SK-N-SH treated with all-trans-retinoic acid at 6 μM for 48 hours (cell line): ENCODE data around the gene TOMM5.

Experiments
- ATAC-seq: fragments of 200-7000 bp; cut with Tn5 transposase; 3 replicates; pipeline ENCODE4 v1.9.1; 2020; ENCODE audit warnings: mild to moderate bottlenecking, moderate library complexity
- ARNTL ChIP-seq: fragments of 450-650 bp; formaldehyde crosslinking; IDR thresholded peaks from 2 replicates; pipeline ENCODE4 v1.5.0; 2020; ENCODE audit warnings: low read depth, mild to moderate bottlenecking, moderate library complexity, borderline replicate concordance
- BACH2 ChIP-seq: fragments of 250-450 bp; sonication (Bioruptor Pico); IDR thresholded peaks from 2 replicates; pipeline ENCODE4 v1.9.0; 2021; ENCODE audit warnings: mild to moderate bottlenecking, borderline replicate concordance
- CSDC2 ChIP-seq: fragments of 250-450 bp; sonication (Bioruptor Pico); IDR thresholded peaks from 2 replicates; pipeline ENCODE4 v1.5.0; 2020; ENCODE audit warnings: mild to moderate bottlenecking, moderate library complexity
- ISL1 ChIP-seq: fragments of 250-450 bp; sonication (Bioruptor Pico); IDR thresholded peaks from 2 replicates; pipeline ENCODE4 v2.1.2; 2022; ENCODE audit warnings: mild to moderate bottlenecking, moderate library complexity
- OSR1 ChIP-seq: fragments of 250-450 bp; sonication (Bioruptor Pico); IDR thresholded peaks from 2 replicates; pipeline ENCODE4 v1.8.0; 2022; ENCODE audit warnings: moderate library complexity, mild to moderate bottlenecking, inconsistent platforms
- PATZ1 ChIP-seq: fragments of 250-450 bp; sonication (Bioruptor Pico); IDR thresholded peaks from 2 replicates; pipeline ENCODE4 v1.8.0; 2020; ENCODE audit warnings: mild to moderate bottlenecking, moderate library complexity, borderline replicate concordance
- POU6F1 ChIP-seq: fragments of 250-450 bp; sonication (Bioruptor Pico); IDR thresholded peaks from 2 replicates; pipeline ENCODE4 v1.8.0; 2021; ENCODE audit warnings: low read depth, mild to moderate bottlenecking, moderate library complexity, borderline replicate concordance
- PPARA ChIP-seq: fragments of 250-450 bp; sonication (Bioruptor Pico); IDR thresholded peaks from 2 replicates; pipeline ENCODE4 v1.5.0; 2020; ENCODE audit warnings: mild to moderate bottlenecking, borderline replicate concordance
- RARB ChIP-seq: fragments of 250-450 bp; sonication (Bioruptor Pico); IDR thresholded peaks from 2 replicates; pipeline ENCODE4 v1.8.0; 2021; ENCODE audit warnings: mild to moderate bottlenecking, moderate library complexity
- SNAI2 ChIP-seq: fragments of 250-450 bp; sonication (Bioruptor Pico); IDR thresholded peaks from 2 replicates; pipeline ENCODE4 v1.5.0; 2020; ENCODE audit warnings: mild to moderate bottlenecking, moderate library complexity
- TCF4 ChIP-seq: fragments of 250-450 bp; sonication (Bioruptor Pico); IDR thresholded peaks from 2 replicates; pipeline ENCODE4 v1.8.0; 2021; ENCODE audit warnings: mild to moderate bottlenecking, moderate library complexity, borderline replicate concordance
- TOX ChIP-seq: fragments of 250-450 bp; sonication (Bioruptor Pico); IDR thresholded peaks from 2 replicates; pipeline ENCODE4 v1.8.0; 2021; ENCODE audit warnings: mild to moderate bottlenecking, moderate library complexity, borderline replicate concordance
- ZC3H10 ChIP-seq: fragments of 250-450 bp; sonication (Bioruptor Pico); IDR thresholded peaks from 2 replicates; pipeline ENCODE4 v1.5.1; 2021; ENCODE audit warnings: mild to moderate bottlenecking, moderate library complexity
- ZFP3 ChIP-seq: fragments of 250-450 bp; sonication (Bioruptor Pico); IDR thresholded peaks from 2 replicates; pipeline ENCODE4 v1.5.0; 2020; ENCODE audit warnings: mild to moderate bottlenecking, moderate library complexity
- ZFP30 ChIP-seq: fragments of 450-650 bp; formaldehyde crosslinking; IDR thresholded peaks from 2 replicates; pipeline ENCODE4 v1.5.0; 2022; ENCODE audit warnings: mild to moderate bottlenecking, moderate library complexity
- ZNF565 ChIP-seq: fragments of 450-650 bp; formaldehyde crosslinking; conservative IDR thresholded peaks from 2 replicates; pipeline ENCODE4 v1.5.0; 2020; ENCODE audit warnings: low read depth, mild to moderate bottlenecking, moderate library complexity
- ZNF70 ChIP-seq: fragments of 450-650 bp; formaldehyde crosslinking; IDR thresholded peaks from 2 replicates; pipeline ENCODE4 v1.5.0; 2020; ENCODE audit warnings: mild to moderate bottlenecking, moderate library complexity
- ZNF8 ChIP-seq: fragments of 450-650 bp; formaldehyde crosslinking; IDR thresholded peaks from 2 replicates; pipeline ENCODE4 v1.5.0; 2020; ENCODE audit warnings: mild to moderate bottlenecking, moderate library complexity
- TF ChIP-seq, protein P1 (sequence below): fragments of 250-450 bp; sonication (Bioruptor Pico); IDR thresholded peaks from 2 replicates; pipeline ENCODE4 v1.5.0; 2020; ENCODE audit warnings: mild to moderate bottlenecking, moderate library complexity
- TF ChIP-seq, protein P2 (sequence below): fragments of 250-450 bp; sonication (Bioruptor Pico); IDR thresholded peaks from 2 replicates; pipeline ENCODE4 v1.5.1; 2020; ENCODE audit warnings: low read depth, mild to moderate bottlenecking, moderate library complexity
- TF ChIP-seq, protein P3 (sequence below): fragments of 250-450 bp; sonication (Bioruptor Pico); IDR thresholded peaks from 2 replicates; pipeline ENCODE4 v1.5.1; 2021; ENCODE audit warnings: mild to moderate bottlenecking, moderate library complexity

TOMM5 gene

GRCh38 chr9:37555786-37556185 is 36.6 kb downstream of the TOMM5 start:
- TF ChIP-seq, protein P1, sequence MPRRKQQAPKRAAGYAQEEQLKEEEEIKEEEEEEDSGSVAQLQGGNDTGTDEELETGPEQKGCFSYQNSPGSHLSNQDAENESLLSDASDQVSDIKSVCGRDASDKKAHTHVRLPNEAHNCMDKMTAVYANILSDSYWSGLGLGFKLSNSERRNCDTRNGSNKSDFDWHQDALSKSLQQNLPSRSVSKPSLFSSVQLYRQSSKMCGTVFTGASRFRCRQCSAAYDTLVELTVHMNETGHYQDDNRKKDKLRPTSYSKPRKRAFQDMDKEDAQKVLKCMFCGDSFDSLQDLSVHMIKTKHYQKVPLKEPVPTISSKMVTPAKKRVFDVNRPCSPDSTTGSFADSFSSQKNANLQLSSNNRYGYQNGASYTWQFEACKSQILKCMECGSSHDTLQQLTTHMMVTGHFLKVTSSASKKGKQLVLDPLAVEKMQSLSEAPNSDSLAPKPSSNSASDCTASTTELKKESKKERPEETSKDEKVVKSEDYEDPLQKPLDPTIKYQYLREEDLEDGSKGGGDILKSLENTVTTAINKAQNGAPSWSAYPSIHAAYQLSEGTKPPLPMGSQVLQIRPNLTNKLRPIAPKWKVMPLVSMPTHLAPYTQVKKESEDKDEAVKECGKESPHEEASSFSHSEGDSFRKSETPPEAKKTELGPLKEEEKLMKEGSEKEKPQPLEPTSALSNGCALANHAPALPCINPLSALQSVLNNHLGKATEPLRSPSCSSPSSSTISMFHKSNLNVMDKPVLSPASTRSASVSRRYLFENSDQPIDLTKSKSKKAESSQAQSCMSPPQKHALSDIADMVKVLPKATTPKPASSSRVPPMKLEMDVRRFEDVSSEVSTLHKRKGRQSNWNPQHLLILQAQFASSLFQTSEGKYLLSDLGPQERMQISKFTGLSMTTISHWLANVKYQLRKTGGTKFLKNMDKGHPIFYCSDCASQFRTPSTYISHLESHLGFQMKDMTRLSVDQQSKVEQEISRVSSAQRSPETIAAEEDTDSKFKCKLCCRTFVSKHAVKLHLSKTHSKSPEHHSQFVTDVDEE (CRISPR knock-in tag): no peak
- TF ChIP-seq TCF4 (CRISPR knock-in tag) (no peak), TOX (CRISPR knock-in tag) (no peak), SNAI2 (CRISPR knock-in tag) (no peak), ISL1 (no peak), ZC3H10 (CRISPR knock-in tag) (no peak), PATZ1 (no peak), ZNF8 (CRISPR knock-in tag) (no peak), ZFP3 (CRISPR knock-in tag) (no peak), ZNF565 (no peak)
- TF ChIP-seq, protein P2, sequence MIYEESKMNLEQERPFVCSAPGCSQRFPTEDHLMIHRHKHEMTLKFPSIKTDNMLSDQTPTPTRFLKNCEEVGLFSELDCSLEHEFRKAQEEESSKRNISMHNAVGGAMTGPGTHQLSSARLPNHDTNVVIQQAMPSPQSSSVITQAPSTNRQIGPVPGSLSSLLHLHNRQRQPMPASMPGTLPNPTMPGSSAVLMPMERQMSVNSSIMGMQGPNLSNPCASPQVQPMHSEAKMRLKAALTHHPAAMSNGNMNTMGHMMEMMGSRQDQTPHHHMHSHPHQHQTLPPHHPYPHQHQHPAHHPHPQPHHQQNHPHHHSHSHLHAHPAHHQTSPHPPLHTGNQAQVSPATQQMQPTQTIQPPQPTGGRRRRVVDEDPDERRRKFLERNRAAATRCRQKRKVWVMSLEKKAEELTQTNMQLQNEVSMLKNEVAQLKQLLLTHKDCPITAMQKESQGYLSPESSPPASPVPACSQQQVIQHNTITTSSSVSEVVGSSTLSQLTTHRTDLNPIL: no peak
- TF ChIP-seq, protein P3, sequence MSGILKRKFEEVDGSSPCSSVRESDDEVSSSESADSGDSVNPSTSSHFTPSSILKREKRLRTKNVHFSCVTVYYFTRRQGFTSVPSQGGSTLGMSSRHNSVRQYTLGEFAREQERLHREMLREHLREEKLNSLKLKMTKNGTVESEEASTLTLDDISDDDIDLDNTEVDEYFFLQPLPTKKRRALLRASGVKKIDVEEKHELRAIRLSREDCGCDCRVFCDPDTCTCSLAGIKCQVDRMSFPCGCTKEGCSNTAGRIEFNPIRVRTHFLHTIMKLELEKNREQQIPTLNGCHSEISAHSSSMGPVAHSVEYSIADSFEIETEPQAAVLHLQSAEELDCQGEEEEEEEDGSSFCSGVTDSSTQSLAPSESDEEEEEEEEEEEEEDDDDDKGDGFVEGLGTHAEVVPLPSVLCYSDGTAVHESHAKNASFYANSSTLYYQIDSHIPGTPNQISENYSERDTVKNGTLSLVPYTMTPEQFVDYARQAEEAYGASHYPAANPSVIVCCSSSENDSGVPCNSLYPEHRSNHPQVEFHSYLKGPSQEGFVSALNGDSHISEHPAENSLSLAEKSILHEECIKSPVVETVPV (CRISPR knock-in tag): no peak
- peak; percentile 32; the same call in 2 of the 3 replicates for ATAC-seq

DNA sequence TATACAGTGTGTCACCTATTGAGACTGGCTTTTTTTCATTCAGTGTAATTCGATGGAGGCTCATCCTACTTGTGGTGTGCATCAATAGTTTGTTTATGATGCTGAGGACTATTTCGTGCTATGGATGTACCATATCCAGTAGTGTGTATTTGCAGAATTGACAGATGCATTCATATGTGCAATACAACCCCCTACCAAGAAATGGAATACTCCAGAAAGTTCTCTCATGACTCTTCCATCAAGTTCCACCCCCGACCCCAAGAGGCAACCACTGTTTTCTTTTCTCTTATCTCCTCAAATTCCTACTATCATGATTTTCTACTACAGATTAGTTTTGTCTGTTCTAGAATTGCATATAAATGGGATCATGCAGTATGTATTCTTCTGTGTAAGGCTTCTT is 38.1 kb downstream of the TOMM5 start:
- TF ChIP-seq TCF4 (CRISPR knock-in tag) (no peak), CSDC2 (no peak), SNAI2 (CRISPR knock-in tag) (no peak), ZNF8 (CRISPR knock-in tag) (no peak), ZFP30 (no peak), ZC3H10 (CRISPR knock-in tag) (no peak), BACH2 (no peak), POU6F1 (no peak), ARNTL (CRISPR knock-in tag) (no peak), ISL1 (no peak), ZNF70 (no peak)
- TF ChIP-seq, protein P3 (CRISPR knock-in tag): no peak
- no peak for ATAC-seq

DNA sequence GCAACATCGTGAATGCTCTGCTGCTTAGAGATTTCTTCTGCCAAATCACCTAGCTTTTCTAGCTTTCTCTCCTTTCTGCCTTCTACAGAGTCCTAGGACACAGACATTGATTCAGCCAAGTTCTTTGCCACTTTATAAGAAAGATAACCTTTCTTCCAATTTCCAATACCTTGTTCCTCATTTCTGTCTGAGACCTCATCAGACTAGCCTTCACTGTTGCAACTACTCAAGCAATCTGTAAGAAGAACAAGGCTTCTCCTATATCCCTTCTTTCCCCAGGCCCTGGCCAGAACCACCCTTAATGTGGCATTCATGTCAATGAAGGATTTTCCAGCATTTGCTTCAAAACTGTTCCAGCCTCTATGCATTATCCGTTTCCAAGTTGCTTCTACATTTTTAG is 40.5 kb downstream of the TOMM5 start:
- no peak for ATAC-seq
- TF ChIP-seq ISL1: no peak
- TF ChIP-seq ZNF565: no peak
- no peak for TF ChIP-seq ZFP3 (CRISPR knock-in tag)
- no peak for TF ChIP-seq SNAI2 (CRISPR knock-in tag)

DNA sequence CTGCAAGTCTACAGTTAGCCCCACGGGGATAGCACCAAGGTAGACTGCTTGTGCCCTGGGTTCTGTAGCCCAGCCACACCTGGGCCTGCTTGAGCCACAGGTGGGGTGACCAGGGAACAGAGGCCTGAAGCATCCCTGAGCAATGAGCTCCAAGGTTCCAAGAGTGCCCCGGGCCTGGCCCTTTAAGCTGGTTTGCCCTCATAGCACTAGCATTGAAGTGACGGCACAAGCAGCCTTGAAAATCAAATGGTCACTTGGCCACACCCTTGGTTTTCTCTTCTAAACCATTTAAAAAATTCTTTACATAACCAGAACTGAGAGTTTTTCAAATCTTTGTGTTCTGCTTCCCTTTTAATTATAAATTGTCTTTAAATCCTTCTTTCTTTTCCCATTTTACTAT is 40.9 kb downstream of the TOMM5 start:
- no peak for ATAC-seq
- TF ChIP-seq, protein P1 (CRISPR knock-in tag): no peak
- TF ChIP-seq PATZ1 (no peak), RARB (no peak), CSDC2 (no peak), PPARA (CRISPR knock-in tag) (no peak), ISL1 (no peak), ZNF70 (no peak), OSR1 (no peak), TOX (CRISPR knock-in tag) (no peak), ZFP30 (no peak)
